Lung (tissue), 12 donors: Measurements from ENCODE around the gene GPR146. TPM values are rescaled to one million over a fixed set of nuclear protein-coding genes. Genes with fewer than 3 reads are reported as not detected.

Source experiments
- ATAC-seq: fragments of 200-7000 bp; cut with Tn5 transposase; one replicate; pipeline ENCODE4 v1.9.1; 2020; ENCODE audit warnings: moderate number of reproducible peaks; ENCODE audit not compliant: insufficient read depth, low FRiP score
- DNase-seq, 3 donors: peaks; one replicate each; pipeline ENCODE4 v3.0.0-alpha.2; 2013 to 2017
- H3K27ac ChIP-seq, 2 donors: one replicate each; pipeline ENCODE4 v1.5.1; 2013; ENCODE audit warnings: mild to moderate bottlenecking in 2 of 2, moderate library complexity in 2 of 2, control low read depth in 1 of 2, inconsistent platforms in 1 of 2, low read depth in 1 of 2, low read length in 1 of 2
- H3K27me3 ChIP-seq, 3 donors: one replicate each; pipeline ENCODE4 v1.5.1; 2013; ENCODE audit warnings: low read length in 2 of 3; ENCODE audit not compliant: control insufficient read depth in 3 of 3, insufficient read depth in 3 of 3
- H3K36me3 ChIP-seq, 4 donors: one replicate each; pipeline ENCODE4 v1.5.1; 2013; ENCODE audit warnings: low read length in 4 of 4, mild to moderate bottlenecking in 1 of 4, moderate library complexity in 1 of 4; ENCODE audit not compliant: control insufficient read depth in 4 of 4, insufficient read depth in 4 of 4
- H3K4me1 ChIP-seq, 5 donors: one replicate each; pipeline ENCODE4 v1.5.1; 2013; ENCODE audit warnings: low read length in 5 of 5, mild to moderate bottlenecking in 2 of 5, moderate library complexity in 1 of 5; ENCODE audit not compliant: control insufficient read depth in 5 of 5, insufficient read depth in 5 of 5
- H3K4me3 ChIP-seq: one replicate; pipeline ENCODE4 v1.5.1; 2013; ENCODE audit warnings: mild to moderate bottlenecking, control low read depth, moderate library complexity
- H3K9ac ChIP-seq, 2 donors: one replicate each; pipeline ENCODE4 v1.5.1; 2013; ENCODE audit warnings: low read length in 2 of 2, control low read depth in 1 of 2; ENCODE audit not compliant: insufficient read depth in 1 of 2
- H3K9me3 ChIP-seq, 4 donors: one replicate each; pipeline ENCODE4 v1.5.1; 2013; ENCODE audit warnings: low read length in 3 of 4, mild to moderate bottlenecking in 1 of 4, moderate library complexity in 1 of 4; ENCODE audit not compliant: control insufficient read depth in 4 of 4, insufficient read depth in 3 of 4
- CTCF ChIP-seq: IDR thresholded peaks from 2 replicates; pipeline ENCODE4 v1.5.1; 2012; ENCODE audit warnings: mild to moderate bottlenecking; ENCODE audit errors: control extremely low read depth, extremely low read depth
- WGBS, 2 donors: extraction: QIAGEN DNeasy Blood & Tissue Kit; methylation state at CpG; one replicate each; pipeline ENCODE4 v1.1.7; 2013; 5-methylcytosine and 5-hydroxymethylcytosine counted together
- polyA plus RNA-seq, 2 donors: library from polyadenylated mRNA; stranded (reverse); fragments of 200-250 nt; gene quantifications; one replicate each; pipeline ENCODE4 v1.2.1, GENCODE V29; 2013
- total RNA-seq, 2 donors: library from RNA; depleted of rRNA in 1 of 2; stranded (reverse); fragments of >200 nt in 1 of 2; gene quantifications; one replicate each; pipeline ENCODE4 v1.2.1, GENCODE V29; 2014 to 2021
- donor health status: control.
- donor health status: control.
- donor health status: Bipolar disorder and iron deficiency.
- donor health status: healthy.
- donor health status: DM: yes; HTN: yes; CAD: no.

The GPR146 gene
- total and polyA plus RNA-seq, 4 donors: 13.7 to 27.1 (median 14.0) TPM

DNA sequence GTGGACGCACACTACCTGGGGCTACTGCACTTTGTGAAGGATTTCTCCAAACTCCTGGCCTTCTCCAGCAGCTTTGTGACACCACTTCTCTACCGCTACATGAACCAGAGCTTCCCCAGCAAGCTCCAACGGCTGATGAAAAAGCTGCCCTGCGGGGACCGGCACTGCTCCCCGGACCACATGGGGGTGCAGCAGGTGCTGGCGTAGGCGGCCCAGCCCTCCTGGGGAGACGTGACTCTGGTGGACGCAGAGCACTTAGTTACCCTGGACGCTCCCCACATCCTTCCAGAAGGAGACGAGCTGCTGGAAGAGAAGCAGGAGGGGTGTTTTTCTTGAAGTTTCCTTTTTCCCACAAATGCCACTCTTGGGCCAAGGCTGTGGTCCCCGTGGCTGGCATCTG, 14.0 kb downstream of the GPR146 start:
- no peak for DNase-seq
- Histone ChIP-seq H3K9ac (no peak overlapping the region), H3K9me3 (no peaks in the 10 kb centered on the region), H3K27me3 (no peaks in the 10 kb centered on the region), H3K4me3 (no peak overlapping the region), H3K36me3 (peaks cover 0 to 11% (median 0%) of the 10 kb centered on the region in 4 donors), H3K27ac (no peak overlapping the region), H3K4me1 (peaks cover 8 to 37% (median 22%) of the 10 kb centered on the region in 5 donors)
- no peak for TF ChIP-seq CTCF
- 88 to 90% methylated on average over 13 of the region's 13 CpGs for WGBS, 2 donors
- no peak for ATAC-seq

GRCh38 chr7:1058821-1059199, 14.5 kb downstream of the GPR146 start:
- ATAC-seq (no peak), DNase-seq (no peak)
- TF ChIP-seq CTCF: no peak
- H3K4me3 ChIP-seq: no peak overlapping the region
- no peaks in the 10 kb centered on the region for H3K27me3 ChIP-seq
- peaks cover 8 to 37% (median 22%) of the 10 kb centered on the region in 5 donors for H3K4me1 ChIP-seq
- 75 to 78% methylated on average over 10 of the region's 10 CpGs for WGBS, 2 donors
- no peak overlapping the region for H3K27ac ChIP-seq
- no peaks in the 10 kb centered on the region for H3K9me3 ChIP-seq
- peaks cover 0 to 11% (median 0%) of the 10 kb centered on the region in 4 donors for H3K36me3 ChIP-seq
- H3K9ac ChIP-seq: no peak overlapping the region

GRCh38 chr7:1059200-1060091, 15.1 kb downstream of the GPR146 start:
- DNase-seq (peak; percentile 46 to 86 (median 78)), ATAC-seq (peak; percentile 16)
- TF ChIP-seq CTCF: no peak
- Histone ChIP-seq H3K4me3 (no peak overlapping the region), H3K4me1 (peaks cover 8 to 34% (median 22%) of the 10 kb centered on the region in 5 donors), H3K36me3 (peaks cover 0 to 11% (median 0%) of the 10 kb centered on the region in 4 donors), H3K27ac (no peak overlapping the region), H3K9me3 (no peaks in the 10 kb centered on the region), H3K9ac (no peak overlapping the region), H3K27me3 (no peaks in the 10 kb centered on the region)
- 42 to 50% methylated on average over 46 to 55 of the region's 55 CpGs for WGBS, 2 donors
